Upper lobe of left lung (tissue), 6 donors: ENCODE data around the gene MLPH. TPM values are rescaled to one million over a fixed set of nuclear protein-coding genes. Genes with fewer than 3 reads are reported as not detected.

Source experiments
- ATAC-seq, 2 donors: fragments of 200-7000 bp; cut with Tn5 transposase; one replicate each; pipeline ENCODE4 v1.9.1; 2022; ENCODE audit warnings: mild to moderate bottlenecking in 2 of 2, moderate library complexity in 2 of 2; ENCODE audit not compliant: low FRiP score in 2 of 2
- DNase-seq, 2 donors: peaks; one replicate each; pipeline ENCODE4 v3.0.0-alpha.2; 2019 to 2020
- H3K27ac ChIP-seq, 4 donors: fragments of 200-600 bp; sonication (generic); one replicate each; pipeline ENCODE4 v1.5.1; 2016 to 2019
- H3K27me3 ChIP-seq, 4 donors: fragments of 200-600 bp; sonication (generic); one replicate each; pipeline ENCODE4 v1.5.1; 2017 to 2019
- H3K36me3 ChIP-seq, 4 donors: fragments of 200-600 bp; sonication (generic); one replicate each; pipeline ENCODE4 v1.5.1; 2016 to 2019
- H3K4me1 ChIP-seq, 4 donors: fragments of 200-600 bp; sonication (generic); one replicate each; pipeline ENCODE4 v1.5.1; 2018 to 2019
- H3K4me3 ChIP-seq, 4 donors: fragments of 200-600 bp; sonication (generic); one replicate each; pipeline ENCODE4 v1.5.1; 2017 to 2019; ENCODE audit warnings: mild to moderate bottlenecking in 2 of 4, moderate library complexity in 1 of 4
- H3K9me3 ChIP-seq, 4 donors: fragments of 200-600 bp; sonication (generic); one replicate each; pipeline ENCODE4 v1.5.1; 2018 to 2019
- EP300 ChIP-seq, 4 donors: sonication (generic); formaldehyde crosslinking; IDR thresholded peaks; one replicate each; pipeline ENCODE4 v1.5.1; 2017; ENCODE audit warnings: antibody characterized with exemption in 4 of 4, control low read depth in 2 of 4
- POLR2A ChIP-seq, 4 donors: fragments of 450-650 bp; IDR thresholded peaks; one replicate each; pipeline ENCODE4 v1.5.1; 2016 to 2017; ENCODE audit warnings: antibody characterized with exemption in 4 of 4, mild to moderate bottlenecking in 2 of 4
- POLR2AphosphoS5 ChIP-seq, 2 donors: sonication (generic); formaldehyde crosslinking; IDR thresholded peaks; one replicate each; pipeline ENCODE4 v1.5.1; 2017; ENCODE audit warnings: antibody characterized with exemption in 2 of 2
- WGBS, 2 donors: methylation state at CpG; one replicate each; pipeline ENCODE4 v1.1.5; 2017 to 2018; 5-methylcytosine and 5-hydroxymethylcytosine counted together
- total RNA-seq, 6 donors: library from RNA; depleted of rRNA in 4 of 6; stranded (reverse); fragments of >200 nt in 4 of 6; gene quantifications; one replicate each; pipeline versions ENCODE4 v1.1.0 to v1.2.1, GENCODE V29; 2016 to 2021
- TF ChIP-seq, protein P1 (sequence below), 6 experiments: fragments of 450-650 bp in 4 of 6; fragments of 200-600 bp in 2 of 6; sonication (generic) in 2 of 6; IDR thresholded peaks; one replicate each; pipeline ENCODE4 v1.5.1; 2016 to 2019; ENCODE audit warnings: antibody characterized with exemption in 6 of 6
- donor health status: DM: no; HTN: no; CAD: no; lungs with moderate emphysema.
- donor health status: DM: no; HTN: yes; CAD: no; lungs with severe emphysema.

Gene MLPH
- total RNA-seq, 6 donors from 2014 or later = 289 to 1,452 (median 502) TPM

DNA sequence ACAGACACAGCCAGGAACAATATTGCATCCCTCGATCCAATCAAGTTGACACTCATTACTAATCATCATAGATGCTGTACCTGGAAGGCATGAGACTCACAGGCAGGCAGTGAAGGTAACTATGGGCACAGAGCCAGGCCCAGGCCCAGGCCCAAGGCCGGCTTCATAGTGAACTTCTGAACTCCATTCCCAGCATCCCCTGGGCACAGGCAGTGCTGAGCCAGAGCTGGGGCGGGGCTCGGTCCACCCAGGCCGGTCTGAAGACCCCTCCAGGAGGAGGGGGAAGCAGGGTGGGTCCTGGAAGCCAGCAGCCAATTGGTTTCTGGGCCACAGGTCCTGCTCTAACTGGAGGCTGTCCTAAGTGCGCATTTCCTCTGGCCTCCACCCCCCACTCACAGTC, 37.6 kb downstream of the MLPH start:
- Histone ChIP-seq H3K4me3 (no peak overlapping the region), H3K27me3 (no peaks in the 10 kb centered on the region), H3K27ac (no peak overlapping the region), H3K9me3 (no peaks in the 10 kb centered on the region), H3K36me3 (peaks cover 3 to 35% (median 6%) of the 10 kb centered on the region in 4 donors), H3K4me1 (no peaks in the 10 kb centered on the region)
- peak in 1 of 2 donors; percentile 30 for ATAC-seq
- TF ChIP-seq POLR2AphosphoS5 (IDR thresholded peaks at IDR 0.05) (no peak), POLR2A (IDR thresholded peaks at IDR 0.05) (no peak), EP300 (IDR thresholded peaks at IDR 0.05) (no peak)
- TF ChIP-seq, protein P1, sequence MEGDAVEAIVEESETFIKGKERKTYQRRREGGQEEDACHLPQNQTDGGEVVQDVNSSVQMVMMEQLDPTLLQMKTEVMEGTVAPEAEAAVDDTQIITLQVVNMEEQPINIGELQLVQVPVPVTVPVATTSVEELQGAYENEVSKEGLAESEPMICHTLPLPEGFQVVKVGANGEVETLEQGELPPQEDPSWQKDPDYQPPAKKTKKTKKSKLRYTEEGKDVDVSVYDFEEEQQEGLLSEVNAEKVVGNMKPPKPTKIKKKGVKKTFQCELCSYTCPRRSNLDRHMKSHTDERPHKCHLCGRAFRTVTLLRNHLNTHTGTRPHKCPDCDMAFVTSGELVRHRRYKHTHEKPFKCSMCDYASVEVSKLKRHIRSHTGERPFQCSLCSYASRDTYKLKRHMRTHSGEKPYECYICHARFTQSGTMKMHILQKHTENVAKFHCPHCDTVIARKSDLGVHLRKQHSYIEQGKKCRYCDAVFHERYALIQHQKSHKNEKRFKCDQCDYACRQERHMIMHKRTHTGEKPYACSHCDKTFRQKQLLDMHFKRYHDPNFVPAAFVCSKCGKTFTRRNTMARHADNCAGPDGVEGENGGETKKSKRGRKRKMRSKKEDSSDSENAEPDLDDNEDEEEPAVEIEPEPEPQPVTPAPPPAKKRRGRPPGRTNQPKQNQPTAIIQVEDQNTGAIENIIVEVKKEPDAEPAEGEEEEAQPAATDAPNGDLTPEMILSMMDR (IDR thresholded peaks at IDR 0.05) = no peak
- 76 to 100% methylated on average over 1 to 6 of the region's 6 CpGs for WGBS, 2 donors
- DNase-seq = no peak

- H3K4me3 ChIP-seq = no peak overlapping the region
- 89 to 100% methylated on average over 1 to 16 of the region's 17 CpGs for WGBS, 2 donors
- DNase-seq (peak in 1 of 2 donors; percentile 63), ATAC-seq (no peak)
- peaks cover 0 to 32% (median 5%) of the 10 kb centered on the region in 4 donors for H3K36me3 ChIP-seq
- no peaks in the 10 kb centered on the region for H3K27me3 ChIP-seq
- H3K4me1 ChIP-seq = no peaks in the 10 kb centered on the region
- TF ChIP-seq, protein P1 (IDR thresholded peaks at IDR 0.05) = no peak
- TF ChIP-seq POLR2AphosphoS5 (IDR thresholded peaks at IDR 0.05) (no peak), POLR2A (IDR thresholded peaks at IDR 0.05) (no peak)
- no peaks in the 10 kb centered on the region for H3K9me3 ChIP-seq
- no peak overlapping the region for H3K27ac ChIP-seq
These were observed 38.6 kb downstream of the MLPH start for GRCh38 chr2:237525559-237526157.

DNA sequence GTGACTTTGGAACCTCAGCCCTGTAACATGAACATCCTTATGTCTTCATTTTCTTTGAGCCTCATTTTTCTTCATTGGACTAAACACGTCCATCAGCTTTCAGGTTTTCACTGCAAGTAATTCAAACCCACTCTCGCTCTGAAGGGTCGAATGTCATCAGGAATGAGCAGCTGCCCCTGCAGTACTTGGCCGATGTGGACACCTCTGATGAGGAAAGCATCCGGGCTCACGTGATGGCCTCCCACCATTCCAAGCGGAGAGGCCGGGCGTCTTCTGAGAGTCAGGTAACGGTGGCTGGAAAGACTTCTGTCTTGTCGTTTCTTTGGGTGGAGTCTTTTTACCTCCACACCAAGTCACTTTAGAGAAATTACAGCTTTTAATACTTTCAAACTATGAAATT, 40.2 kb downstream of the MLPH start:
- 85 to 89% methylated on average over 11 of the region's 11 CpGs for WGBS, 2 donors
- no peaks in the 10 kb centered on the region for H3K4me1 ChIP-seq
- H3K36me3 ChIP-seq = peaks cover 0 to 35% (median 5%) of the 10 kb centered on the region in 4 donors
- DNase-seq = no peak
- H3K4me3 ChIP-seq = no peak overlapping the region
- no peaks in the 10 kb centered on the region for H3K9me3 ChIP-seq
- H3K27me3 ChIP-seq = no peaks in the 10 kb centered on the region
- no peak overlapping the region for H3K27ac ChIP-seq
- no peak for TF ChIP-seq POLR2A (IDR thresholded peaks at IDR 0.05)
- no peak for TF ChIP-seq POLR2AphosphoS5 (IDR thresholded peaks at IDR 0.05)
- no peak for TF ChIP-seq EP300 (IDR thresholded peaks at IDR 0.05)
- TF ChIP-seq, protein P1 (IDR thresholded peaks at IDR 0.05) = no peak
- no peak for ATAC-seq

DNA sequence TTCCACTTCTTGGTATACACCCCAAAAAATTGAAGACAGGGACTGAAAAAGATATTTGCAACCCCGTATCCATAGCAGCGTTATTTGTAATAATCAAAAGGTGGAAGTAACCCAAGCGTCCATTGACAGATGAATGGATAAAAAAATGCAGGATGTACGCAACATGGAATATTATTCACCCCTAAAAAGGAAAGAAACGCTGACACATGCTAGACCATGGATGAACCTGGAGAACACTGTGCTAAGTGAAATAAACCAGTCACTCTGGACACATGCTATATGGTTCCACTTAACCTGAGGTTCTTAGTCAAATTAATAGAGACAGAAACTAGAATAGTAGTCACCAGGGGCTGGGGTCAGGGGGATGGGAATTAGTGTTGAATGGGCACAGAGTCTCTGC, 40.7 kb downstream of the MLPH start:
- ATAC-seq (no peak), DNase-seq (no peak)
- peaks cover 0 to 35% (median 5%) of the 10 kb centered on the region in 4 donors for H3K36me3 ChIP-seq

More for the DNA sequence above, 40.7 kb downstream of the MLPH start:
- Histone ChIP-seq H3K27me3 (no peaks in the 10 kb centered on the region), H3K9me3 (no peaks in the 10 kb centered on the region), H3K27ac (no peak overlapping the region), H3K4me3 (no peak overlapping the region), H3K4me1 (no peaks in the 10 kb centered on the region)
- TF ChIP-seq POLR2A (IDR thresholded peaks at IDR 0.05) (no peak), POLR2AphosphoS5 (IDR thresholded peaks at IDR 0.05) (no peak), EP300 (IDR thresholded peaks at IDR 0.05) (no peak)
- TF ChIP-seq, protein P1 (IDR thresholded peaks at IDR 0.05) = no peak
- 92 to 96% methylated on average over 5 of the region's 5 CpGs for WGBS, 2 donors
